ENCODE results near the gene HOXD12. TPM values are rescaled to one million over a fixed set of nuclear protein-coding genes. Genes with fewer than 3 reads are reported as not detected.

Gene HOXD12
- total RNA-seq, 4 donors from 2014 or later = 0.27 TPM; not detected in 3

- intact Hi-C loops (cut with DNase I; ENCODE audit: low total_unique reads) = no loop called here
- 4 to 6% methylated on average over 16 of the region's 16 CpGs for WGBS, 2 donors
Observed at GRCh38 chr2:176111309-176111663, 11.7 kb downstream of the HOXD12 start.

GRCh38 chr2:176111846-176112374 is 12.3 kb downstream of the HOXD12 start:
- 24 to 28% methylated on average over 28 to 29 of the region's 29 CpGs for WGBS, 2 donors
- DNase-seq (ENCODE audit: low spot score in 2 of 2) = peak in 1 of 2 donors; percentile 76
- no peak for TF ChIP-seq POLR2A (IDR thresholded peaks at IDR 0.05)
- no peak for TF ChIP-seq CTCF (IDR thresholded peaks at IDR 0.05)
- intact Hi-C loops (cut with DNase I; ENCODE audit: low total_unique reads) = no loop called here
- H3K4me3 ChIP-seq (ENCODE audit: low read depth, poor library complexity, severe bottlenecking) = no peak overlapping the region

More at GRCh38 chr2:176111309-176111663, 11.7 kb downstream of the HOXD12 start:
- no peak overlapping the region for H3K4me3 ChIP-seq (ENCODE audit: low read depth, poor library complexity, severe bottlenecking)
- TF ChIP-seq CTCF (IDR thresholded peaks at IDR 0.05) (no peak), POLR2A (IDR thresholded peaks at IDR 0.05) (no peak)
- peak in 1 of 2 donors; percentile 90 for DNase-seq (ENCODE audit: low spot score in 2 of 2)

- DNase-seq (ENCODE audit: low spot score in 2 of 2) = peak in 1 of 2 donors; percentile 78
- H3K4me3 ChIP-seq (ENCODE audit: low read depth, poor library complexity, severe bottlenecking) = no peak overlapping the region
- WGBS, 2 donors = 35 to 40% methylated on average over 27 to 38 of the region's 40 CpGs
- TF ChIP-seq POLR2A (IDR thresholded peaks at IDR 0.05) = no peak
- no peak for TF ChIP-seq CTCF (IDR thresholded peaks at IDR 0.05)
- intact Hi-C loops (cut with DNase I; ENCODE audit: low total_unique reads) = no loop called here
Observed at GRCh38 chr2:176112375-176113302, 13.0 kb downstream of the HOXD12 start.

- 43 to 53% methylated on average over 26 of the region's 26 CpGs for WGBS, 2 donors
- TF ChIP-seq POLR2A (IDR thresholded peaks at IDR 0.05) (no peak), CTCF (IDR thresholded peaks at IDR 0.05) (no peak)
- H3K4me3 ChIP-seq (ENCODE audit: low read depth, poor library complexity, severe bottlenecking) = no peak overlapping the region
- DNase-seq (ENCODE audit: low spot score in 2 of 2) = peak in 1 of 2 donors; percentile 82
- intact Hi-C loops (cut with DNase I; ENCODE audit: low total_unique reads) = no loop called here
Observed at GRCh38 chr2:176114120-176114929, 14.7 kb downstream of the HOXD12 start.

GRCh38 chr2:176114930-176115625 is 15.5 kb downstream of the HOXD12 start:
- intact Hi-C loops (cut with DNase I; ENCODE audit: low total_unique reads) = no loop called here
- peak in 1 of 2 donors; percentile 80 for DNase-seq (ENCODE audit: low spot score in 2 of 2)
- 48 to 61% methylated on average over 16 of the region's 16 CpGs for WGBS, 2 donors
- no peak overlapping the region for H3K4me3 ChIP-seq (ENCODE audit: low read depth, poor library complexity, severe bottlenecking)
- TF ChIP-seq POLR2A (IDR thresholded peaks at IDR 0.05) (no peak), CTCF (IDR thresholded peaks at IDR 0.05) (no peak)

Measured in lower leg skin (tissue), 4 donors.